GM18867 (cell line): ENCODE measurements around the gene NACC1.
"Not testable (repeated sequence)": the region's sequence is repeated elsewhere in the genome, so short reads cannot be mapped to it uniquely, and the experiment has no call there.

Experiments
- ATAC-seq: cut with Tn5 transposase; IDR thresholded peaks from one replicate; pipeline ENCODE4 v1.9.1; 2021; ENCODE audit warnings: mild to moderate bottlenecking, moderate library complexity; ENCODE audit not compliant: unreplicated experiment

The NACC1 gene

DNA sequence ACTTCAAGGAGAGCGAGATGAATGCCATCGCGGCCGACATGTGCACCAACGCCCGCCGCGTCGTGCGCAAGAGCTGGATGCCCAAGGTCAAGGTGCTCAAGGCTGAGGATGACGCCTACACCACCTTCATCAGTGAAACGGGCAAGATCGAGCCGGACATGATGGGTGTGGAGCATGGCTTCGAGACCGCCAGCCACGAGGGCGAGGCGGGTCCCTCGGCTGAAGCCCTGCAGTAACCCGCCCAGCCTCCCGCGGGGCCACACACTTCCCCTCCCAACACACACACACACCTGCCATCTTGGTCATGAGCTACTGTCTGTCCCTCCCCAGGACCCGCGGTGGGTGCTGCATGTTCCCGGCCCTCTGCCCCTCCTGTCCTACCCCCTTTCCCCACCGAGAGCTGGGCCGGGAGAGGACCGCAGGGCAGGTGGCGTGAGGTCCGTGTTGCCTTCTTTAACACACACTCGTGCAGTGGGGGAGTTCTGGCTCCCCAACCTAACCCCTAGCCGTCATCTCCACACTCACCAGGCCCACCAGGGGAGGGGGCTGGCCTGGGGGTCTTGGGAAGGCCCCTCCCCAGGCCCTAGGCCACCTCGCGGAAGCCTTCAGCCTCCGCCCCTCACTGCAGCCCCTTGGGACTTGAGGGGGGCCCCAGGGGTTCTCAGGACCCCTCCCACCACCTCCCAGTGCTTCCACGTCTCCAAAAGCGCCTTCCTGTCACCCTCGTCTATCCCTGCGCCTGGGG lies 20.3 kb downstream of the NACC1 start:
- no peak for ATAC-seq

DNA sequence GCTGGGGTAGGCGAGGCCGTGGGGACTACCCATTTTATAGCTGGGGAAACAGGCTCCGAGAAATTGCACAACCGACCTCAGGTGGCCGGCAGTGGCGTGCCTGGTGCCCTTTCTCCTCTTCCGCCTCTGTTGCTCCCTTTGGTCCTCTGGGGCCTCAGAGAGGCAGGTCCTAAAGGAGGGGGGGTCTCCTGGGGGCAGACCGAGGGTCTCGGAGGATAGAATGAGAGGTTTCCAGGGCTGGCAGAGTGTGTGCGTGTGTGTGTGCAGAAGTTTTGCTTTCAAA lies 20.8 kb downstream of the NACC1 start:
- no peak for ATAC-seq

DNA sequence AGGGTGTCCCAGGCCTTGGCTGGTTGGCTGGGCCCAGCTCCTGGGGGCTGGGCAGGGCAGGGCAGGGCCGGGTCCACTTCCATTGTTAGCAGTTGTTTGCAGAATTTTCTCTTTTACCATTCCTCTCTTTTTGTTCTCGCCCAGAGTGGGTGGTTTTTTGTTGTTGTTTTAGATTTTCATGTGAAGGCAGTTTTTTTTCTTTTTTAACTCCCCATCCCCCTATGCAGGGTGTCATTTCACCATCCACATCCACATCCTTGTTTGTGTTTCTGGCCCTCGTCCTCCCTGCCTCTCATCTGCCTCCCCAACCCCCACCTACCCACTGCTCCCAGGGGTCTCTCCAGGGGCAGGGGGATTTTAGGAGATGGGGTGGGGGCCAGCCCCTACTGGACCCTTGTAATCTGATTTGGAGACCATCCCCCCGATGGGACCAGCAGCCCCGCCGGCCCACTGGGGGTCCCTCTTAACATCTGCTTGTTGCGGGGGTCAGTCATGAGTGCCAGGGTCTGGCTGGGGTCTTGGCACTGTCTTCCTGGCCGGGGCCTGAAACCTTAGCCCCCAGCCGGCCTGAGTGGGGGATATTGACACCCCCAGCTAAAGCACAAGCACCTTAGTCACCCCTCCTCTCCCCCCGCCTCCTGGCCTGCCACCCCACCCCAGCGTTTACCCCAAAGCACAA lies 21.7 kb downstream of the NACC1 start:
- ATAC-seq: no peak

- no peak for ATAC-seq
Measured at GRCh38 chr19:13146763-13147563, 28.9 kb downstream of the NACC1 start.

DNA sequence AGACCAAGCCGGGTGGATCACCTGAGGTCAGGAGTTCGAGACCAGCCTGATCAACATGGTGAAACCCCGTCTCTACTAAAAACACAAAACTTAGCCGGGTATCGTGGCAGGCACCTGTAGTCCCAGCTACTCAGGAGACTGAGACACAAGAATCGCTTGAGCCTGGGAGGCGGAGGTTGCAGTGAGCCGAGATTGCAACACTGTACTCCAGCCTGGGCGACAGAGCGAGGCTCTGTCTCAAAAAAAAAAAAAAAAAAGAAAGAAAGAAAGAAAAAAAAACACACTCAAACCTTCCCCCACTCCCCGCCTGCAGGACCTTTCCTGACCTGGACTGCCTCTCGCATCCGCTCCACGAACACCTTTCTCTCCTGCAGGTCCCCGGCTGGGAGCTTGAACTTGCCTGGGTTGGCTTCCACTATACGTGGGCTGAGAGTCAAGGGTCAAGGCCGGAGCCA lies 31.1 kb downstream of the NACC1 start:
- ATAC-seq: not testable (repeated sequence)

DNA sequence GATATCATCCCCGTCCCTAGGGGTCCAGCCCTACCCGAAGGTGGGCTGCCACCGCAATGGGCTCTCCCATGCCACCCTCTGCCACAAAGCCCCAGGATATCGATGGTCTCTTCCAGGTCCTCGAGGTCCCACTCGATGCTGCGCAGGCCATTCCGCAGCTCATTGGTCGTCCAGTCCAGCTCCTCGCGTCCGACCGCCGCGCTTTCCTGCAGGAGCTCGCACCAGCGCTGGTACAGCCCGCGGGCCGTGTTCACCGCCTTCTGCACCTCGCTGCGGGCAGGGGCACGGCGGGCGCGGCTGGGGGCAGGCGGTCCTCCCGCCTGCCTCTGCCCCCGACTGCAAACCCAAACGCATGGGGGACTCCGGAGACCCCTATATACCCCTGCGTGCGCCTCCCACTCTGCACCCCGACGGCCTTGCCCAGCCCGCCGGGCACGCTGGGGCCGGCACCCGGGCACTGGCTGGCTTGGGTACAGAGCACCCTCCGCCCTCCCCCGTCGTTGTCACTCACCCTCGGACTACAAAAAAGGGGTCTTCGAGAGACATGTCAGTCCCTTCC lies 31.6 kb downstream of the NACC1 start:
- peak; percentile 4 for ATAC-seq

GRCh38 chr19:13150187-13150930 lies 32.3 kb downstream of the NACC1 start, which contains the start of the genes IER2 and STX10:
IER2 (plus strand) TSS chr19:13150411; CDS start chr19:13153187, 2,776 bp downstream.
STX10 (minus strand) TSS chr19:13150375; CDS start chr19:13150173, 202 bp downstream.
- ATAC-seq: peak; percentile 49

DNA sequence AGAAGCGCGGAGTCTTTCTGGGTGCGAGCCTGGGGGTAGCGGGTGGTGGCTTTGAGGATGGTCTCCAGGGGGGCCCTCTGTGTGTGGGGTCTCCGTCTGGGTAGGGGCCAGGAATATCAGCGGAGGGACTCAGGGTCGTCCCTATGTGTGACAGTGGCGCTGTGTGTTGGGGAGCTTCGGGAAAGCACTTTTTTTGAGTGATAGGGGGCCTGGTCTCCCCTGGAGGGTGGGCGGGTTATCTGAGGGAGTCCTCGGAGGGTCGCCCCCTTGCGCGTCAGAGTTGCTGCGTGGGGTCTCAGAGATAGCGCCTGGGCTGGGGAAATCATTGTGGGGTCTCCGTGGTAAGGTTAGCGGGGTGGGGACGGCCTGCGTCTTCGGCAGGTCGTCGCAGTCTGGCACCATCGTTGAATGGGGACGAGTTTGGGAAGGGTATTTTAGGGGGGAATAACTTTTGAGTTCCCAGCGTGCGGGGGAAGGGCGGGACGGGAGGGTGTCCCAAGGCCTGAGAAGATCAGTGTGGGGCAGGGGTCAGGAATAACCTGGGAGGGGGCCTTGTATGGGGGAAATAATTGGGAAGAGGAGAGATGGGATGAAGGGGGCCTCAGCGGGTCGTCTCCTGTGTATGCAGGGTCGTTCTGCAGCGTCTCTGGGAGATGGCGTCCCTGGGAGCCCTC lies 33.0 kb downstream of the NACC1 start:
- ATAC-seq: peak; percentile 1

- peak; percentile 44 for ATAC-seq
Measured at GRCh38 chr19:13151605-13152355, 33.7 kb downstream of the NACC1 start.

DNA sequence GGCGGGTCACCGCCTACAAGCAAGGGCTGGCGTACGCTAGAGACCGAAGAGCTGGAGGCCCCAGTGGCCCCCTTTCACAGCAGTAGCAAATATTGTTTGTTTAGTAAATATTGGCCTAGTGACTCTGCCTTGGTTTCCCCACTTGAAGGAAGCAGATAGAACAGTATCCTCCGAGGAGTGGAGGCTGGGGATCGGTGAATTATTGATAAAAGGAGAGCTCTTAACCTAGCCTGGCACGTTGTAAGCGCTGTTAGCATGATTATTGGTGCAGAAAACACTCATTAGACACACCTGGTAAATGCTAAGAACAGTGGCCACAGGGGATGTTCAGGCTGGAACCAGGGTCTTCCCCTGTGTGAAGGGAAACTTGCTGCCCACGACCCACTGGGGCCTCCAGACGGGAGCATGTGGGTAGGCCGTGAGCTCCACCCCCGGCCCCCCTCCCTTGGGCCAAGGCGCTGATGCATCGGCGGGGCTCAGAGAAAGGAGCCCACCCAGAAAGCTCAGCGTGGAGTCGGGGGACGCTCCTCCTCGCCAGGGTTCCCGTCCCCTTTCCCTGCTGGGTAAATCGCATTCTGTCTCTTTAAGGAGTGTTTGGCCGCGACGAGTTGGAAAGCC lies 34.4 kb downstream of the NACC1 start:
- ATAC-seq: peak; percentile 6

DNA sequence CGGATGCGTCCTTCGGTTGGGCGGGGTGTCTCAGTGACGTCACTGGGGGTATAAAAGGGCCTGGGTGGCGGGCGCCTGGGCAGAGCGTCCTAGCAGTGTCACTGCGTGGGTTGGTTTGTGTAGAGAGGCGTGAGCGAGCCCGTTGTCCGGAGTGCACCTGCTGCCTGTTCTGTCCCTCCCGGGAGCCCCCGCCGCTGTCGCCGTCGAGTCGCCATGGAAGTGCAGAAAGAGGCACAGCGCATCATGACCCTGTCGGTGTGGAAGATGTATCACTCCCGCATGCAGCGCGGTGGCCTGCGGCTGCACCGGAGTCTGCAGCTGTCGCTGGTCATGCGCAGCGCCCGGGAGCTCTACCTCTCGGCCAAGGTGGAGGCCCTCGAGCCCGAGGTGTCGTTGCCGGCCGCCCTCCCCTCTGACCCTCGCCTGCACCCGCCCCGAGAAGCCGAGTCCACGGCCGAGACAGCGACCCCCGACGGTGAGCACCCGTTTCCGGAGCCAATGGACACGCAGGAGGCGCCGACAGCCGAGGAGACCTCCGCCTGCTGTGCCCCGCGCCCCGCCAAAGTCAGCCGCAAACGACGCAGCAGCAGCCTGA lies 35.0 kb downstream of the NACC1 start:
- peak; percentile 33 for ATAC-seq

DNA sequence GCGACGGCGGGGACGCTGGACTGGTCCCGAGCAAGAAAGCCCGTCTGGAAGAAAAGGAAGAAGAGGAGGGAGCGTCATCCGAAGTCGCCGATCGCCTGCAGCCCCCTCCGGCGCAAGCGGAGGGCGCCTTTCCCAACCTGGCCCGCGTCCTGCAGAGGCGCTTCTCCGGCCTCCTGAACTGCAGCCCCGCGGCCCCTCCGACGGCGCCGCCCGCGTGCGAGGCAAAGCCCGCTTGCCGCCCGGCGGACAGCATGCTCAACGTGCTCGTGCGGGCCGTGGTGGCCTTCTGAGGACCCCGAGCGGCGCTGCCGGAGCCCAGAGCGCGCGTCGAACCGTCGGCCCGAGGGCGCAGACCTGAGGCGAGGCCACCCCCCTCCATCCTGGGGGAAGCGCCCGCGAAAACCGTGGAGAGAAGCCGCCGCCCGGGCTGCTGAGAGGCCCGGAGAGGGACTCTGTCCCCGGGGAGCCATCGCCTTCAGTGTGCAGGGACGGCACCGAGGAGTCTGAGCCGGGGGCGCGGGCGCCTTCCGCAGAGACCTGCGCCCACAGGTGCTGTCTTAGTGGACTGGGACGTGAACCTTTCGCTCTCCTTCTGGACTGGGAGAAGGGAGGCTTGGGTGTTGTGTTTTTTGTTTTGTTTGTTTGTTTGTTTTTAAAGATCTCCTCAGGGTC lies 35.6 kb downstream of the NACC1 start:
- no peak for ATAC-seq

GRCh38 chr19:13154241-13154778 lies 36.2 kb downstream of the NACC1 start:
- ATAC-seq: no peak

DNA sequence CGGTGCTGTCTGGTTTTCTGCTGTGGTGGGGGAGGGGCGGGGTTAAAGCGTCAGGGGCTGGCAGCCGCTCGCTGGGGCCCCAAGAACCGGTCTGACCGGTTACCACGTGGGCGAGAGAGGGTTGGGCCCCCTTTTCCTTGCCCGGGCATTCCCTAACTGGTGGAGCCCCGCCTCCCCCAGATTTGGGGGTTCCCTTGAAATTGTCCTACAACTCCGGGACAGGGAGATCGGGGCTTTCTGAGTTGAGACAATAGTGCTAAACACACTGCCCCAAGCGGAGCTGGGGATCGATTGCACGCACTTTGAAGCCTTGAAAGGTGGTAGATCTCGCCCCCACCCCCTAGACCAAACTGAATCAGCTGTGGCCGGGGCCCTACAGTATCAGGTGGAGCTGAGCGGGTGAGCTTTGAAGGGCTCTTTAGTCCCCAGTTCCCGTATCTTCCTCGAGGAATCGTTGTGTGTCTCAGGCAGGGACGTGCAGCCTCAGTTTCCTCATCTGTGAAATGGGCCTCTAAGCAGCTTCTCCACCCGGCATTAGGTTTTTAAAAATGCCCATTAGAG lies 36.9 kb downstream of the NACC1 start:
- no peak for ATAC-seq

- ATAC-seq: no peak
Measured at GRCh38 chr19:13155472-13156359, 37.7 kb downstream of the NACC1 start.

DNA sequence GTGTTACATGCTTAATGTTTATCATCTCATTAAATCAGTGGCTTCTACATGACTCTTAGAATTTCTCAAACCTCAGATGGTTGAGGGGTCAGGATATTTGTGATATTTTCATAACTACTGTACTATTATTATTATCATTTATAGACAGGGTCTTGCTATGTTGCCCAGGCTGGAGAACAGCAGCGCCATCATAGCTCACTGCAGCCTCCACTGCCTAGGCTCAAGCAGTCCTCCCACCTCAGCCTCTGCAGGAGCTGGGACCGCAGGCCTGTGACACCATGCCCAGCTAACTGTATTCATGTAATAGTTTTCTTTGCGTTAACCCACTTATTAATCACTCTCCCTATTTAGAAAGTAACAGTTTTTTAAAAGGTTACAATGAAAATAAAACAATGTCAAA lies 41.6 kb downstream of the NACC1 start:
- ATAC-seq: no peak
